Stimulated activated CD4-positive, alpha-beta T cell treated with anti-CD3 and anti-CD28 coated beads, Interleukin-4, amount 100 ng/mL, for 24 hours (primary cell): Measurements from ENCODE around the gene CENPS.
"Not testable (repeated sequence)": the region's sequence is repeated elsewhere in the genome, so short reads cannot be mapped to it uniquely, and the experiment has no call there.

ENCODE experiments used
- DNase-seq: peaks from one replicate; pipeline ENCODE4 v3.0.0-alpha.2; 2020

Gene CENPS

DNA sequence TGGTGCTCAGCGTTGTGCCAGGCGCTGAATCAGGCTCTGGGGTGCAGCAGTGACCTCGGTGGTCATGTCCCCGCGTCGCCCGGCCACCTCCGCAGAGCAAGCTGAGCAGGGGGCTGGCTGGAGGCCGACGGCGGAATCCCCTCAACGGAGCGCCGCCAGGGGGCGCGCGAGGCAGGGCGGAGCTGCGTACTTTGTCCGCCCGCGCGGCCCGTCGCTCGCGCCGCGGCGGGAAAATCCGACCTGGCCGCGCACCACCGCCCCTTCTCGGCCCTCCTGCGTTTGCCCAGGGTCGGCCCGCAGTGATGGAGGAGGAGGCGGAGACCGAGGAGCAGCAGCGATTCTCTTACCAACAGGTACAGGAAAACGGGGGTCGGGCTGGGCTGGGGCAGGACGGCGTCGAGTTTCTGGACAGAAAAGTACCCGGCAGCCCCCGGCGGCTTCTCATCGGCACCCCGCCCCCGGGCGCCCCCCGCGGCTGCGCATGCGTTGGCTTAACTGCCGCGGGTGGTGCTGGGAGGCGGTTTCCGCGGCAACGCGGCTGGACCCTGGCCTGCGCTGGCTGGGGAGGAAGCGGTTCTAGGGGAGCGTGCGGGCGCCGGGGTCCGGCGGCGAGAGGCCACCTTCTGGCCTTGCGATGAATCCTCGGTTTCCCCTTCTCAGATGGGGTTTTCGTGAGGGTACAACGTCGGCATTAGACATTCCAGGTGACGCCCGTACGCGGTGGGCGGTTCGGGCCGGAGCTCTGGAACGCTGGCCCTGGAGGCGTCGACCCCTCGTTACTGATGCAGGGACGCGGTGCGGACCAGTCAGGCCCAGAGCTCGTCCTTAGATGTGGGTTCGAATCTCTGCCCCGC, at the start of gene CENPS:
Gene CENPS (plus strand): TSS at position 218 of the 854 bp plus-strand sequence. CDS start 85 bp downstream, at position 303.
- peak; percentile 87 for DNase-seq

DNA sequence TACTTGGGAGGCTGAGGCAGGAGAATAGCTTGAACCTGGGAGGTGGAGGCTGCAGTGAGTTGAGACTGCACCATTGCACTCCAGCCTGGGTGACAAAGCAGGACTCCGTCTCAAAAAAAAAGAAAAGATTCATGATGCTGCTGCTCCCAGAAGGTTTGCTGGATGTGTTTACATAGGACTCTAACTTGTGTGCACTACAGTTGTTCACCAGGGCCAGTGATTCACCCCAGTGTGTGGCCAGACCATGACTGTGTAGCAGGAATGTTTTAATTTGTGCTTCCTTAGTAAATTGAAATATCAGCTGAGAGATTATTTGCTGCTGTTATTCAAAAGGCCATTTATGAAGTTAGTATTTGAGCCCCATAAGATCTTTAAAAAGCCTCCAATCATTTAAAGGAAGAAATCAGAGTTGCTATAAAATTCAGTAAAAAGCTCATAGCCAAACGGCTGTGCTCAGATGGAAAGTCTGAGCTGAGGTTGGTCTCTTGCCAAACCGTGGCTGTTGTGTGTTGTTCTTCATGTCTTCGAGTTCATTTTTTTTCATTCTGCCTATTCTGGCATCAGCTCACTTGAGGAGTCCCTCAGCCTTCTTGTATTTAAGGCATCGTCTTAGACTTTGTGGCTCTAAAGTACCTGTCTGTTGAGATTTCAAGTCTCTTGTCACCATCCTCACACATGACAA, 49.5 kb upstream of the CENPS start:
- DNase-seq: no peak

DNA sequence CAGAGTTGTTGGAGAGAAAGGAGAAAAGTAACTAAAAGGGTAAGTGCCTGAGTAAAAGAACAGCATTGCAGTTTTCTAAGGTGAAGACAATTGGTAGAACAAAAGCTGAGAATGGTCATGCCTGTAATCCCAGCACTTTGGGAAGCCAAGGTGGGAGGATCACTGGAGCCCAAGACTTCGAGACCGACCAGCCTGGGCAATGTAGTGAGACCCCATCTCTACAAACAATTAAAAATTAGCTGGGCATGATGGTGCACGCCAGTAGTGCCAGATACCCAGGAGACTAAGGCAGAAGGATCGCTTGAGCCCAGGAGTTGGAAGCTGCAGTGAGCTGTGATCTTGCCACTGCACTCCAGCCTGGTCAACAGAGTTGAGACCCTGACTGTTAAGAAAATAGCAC, 46.6 kb upstream of the CENPS start:
- DNase-seq: no peak

DNA sequence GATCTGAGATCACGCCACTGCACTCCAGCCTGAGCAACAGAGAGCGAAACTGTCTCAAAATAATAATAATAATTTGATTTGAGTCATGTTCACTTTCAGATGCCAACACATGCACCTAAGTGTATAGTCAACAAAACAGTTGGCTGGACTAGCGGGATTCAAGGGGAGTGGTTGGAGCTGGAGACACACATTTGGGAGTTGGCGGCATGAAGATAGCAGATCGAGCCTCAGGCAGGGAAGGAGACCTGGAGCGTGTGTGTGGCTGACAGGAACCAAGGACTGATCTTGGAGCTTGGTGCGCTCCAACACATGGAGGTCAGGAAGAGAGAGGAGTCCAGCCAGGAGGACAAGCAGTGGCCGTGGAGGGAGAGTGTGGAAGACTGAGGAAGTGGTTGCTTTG, 46.0 kb upstream of the CENPS start:
- no peak for DNase-seq

DNA sequence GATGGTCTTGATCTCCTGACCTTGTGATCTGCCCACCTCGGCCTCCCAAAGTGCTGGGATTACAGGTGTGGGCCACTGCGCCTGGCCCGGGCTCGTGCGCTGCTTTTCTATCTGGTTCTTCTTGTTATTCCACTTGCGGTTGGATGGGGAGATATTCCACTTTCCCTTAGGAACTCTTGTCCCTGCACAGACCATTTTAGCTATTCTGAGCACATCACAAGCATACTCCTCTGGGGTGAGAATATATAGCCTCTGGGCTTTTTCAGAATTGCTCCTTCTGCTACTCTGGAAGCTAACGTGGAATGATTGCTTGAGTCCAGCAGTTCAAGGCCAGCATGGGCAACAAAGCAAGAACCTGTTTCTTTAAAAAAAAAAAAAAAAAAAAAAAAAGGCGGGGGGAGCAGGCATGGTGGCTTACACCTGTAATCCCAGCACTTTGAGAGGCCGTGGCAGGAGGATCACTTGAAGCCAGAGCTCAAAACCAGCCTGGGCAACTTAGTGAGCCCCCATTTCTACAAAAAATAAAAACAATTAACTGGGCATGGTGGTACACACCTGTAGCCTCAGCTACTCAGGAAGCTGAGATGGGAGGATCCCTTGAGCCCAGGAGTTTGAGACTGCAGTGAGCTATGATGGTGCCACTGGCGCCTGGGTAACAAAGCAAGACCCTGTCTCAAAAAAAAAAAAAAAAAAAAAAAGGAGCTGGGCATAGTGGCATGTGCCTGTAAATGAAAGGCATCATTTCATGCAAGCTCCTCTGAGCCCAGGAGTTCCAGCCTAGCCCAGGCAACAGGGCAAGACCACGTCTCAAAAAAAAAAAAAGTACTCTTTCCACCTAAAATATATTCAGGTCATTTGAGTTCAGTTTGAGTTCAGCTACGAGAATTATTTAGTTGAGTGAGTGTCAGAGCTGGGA, 43.2 kb upstream of the CENPS start:
- no peak for DNase-seq

DNA sequence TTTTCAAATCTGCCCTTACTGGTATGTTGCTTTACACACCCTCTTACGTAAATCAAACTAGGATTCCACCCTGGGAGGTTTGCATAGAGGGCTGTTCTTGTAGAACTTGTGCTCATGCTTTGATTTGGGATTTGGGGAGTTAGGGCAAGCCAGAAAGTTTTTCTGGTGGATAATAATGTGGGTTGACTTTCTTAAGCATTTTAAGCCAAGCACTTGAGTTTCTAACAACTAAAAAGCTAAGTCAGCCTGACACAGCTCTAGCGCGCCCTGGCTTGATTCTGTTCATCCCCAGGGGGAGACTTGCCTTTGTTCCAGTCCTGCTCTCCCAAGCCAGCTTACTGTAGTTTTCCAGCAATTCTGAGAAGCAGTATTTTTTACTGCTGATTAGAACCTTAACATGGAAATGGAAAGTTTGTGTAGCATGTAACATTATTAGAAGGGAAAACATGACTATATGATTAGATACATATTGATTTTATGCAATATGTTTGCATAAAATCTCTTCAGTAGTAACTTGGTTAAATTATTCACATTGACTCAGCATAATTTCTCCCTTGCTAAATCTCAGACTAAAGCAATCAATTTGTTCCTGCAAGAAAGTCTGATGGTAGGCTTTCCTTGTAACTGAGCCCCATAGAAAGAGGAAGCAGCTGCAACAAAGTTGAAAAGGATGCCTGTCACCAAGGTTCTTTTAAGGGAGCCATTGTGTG, 42.4 kb upstream of the CENPS start:
- DNase-seq: no peak

DNA sequence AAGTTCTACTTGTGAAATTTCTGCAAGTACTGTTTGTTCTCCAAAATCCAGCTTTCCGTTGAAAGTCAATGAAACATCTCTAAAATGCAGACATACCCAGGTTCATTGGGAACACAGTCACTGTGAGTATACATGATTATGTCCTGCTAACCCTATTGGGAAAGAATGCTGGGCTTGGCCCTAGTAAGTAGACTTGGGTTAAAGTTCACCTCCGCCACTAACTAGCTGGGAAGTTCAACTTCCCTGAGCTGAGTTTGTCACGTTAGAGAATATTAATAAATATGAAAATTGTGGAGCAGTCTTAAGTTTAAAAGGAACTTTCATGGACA, 41.9 kb upstream of the CENPS start:
- no peak for DNase-seq

DNA sequence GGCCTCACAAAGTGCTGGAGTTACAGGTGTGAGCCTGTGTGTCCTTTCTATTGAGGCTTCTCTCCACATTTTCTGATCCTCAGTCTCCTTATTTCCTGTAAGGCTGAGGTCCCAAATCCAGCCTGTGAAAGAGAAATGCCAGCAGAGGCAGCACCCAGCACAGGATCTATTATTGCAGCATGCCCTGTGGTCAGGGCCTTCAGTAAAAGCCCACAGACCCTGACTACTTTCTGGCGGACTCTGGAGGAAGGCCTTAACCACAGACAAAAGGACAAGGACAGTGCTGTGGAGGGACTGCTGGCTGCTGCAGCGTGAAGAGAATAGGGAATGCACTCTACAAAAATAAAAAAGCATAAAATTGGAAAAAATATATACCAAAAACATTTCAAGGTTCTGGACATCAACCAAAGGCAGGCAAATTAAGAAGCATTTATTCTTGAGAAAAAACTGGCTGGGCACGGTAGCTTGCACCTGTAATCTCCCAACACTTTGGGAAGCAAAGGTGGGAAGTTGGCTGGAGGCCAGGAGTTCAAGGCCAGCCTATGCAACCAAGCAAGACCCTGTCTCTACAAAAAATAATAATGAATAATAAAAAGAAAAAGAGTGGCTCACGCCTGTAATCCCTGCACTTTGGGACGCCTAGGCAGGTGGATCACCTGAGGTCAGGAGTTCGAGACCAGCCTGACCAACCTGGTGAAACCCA, 40.8 kb upstream of the CENPS start:
- DNase-seq: no peak

DNA sequence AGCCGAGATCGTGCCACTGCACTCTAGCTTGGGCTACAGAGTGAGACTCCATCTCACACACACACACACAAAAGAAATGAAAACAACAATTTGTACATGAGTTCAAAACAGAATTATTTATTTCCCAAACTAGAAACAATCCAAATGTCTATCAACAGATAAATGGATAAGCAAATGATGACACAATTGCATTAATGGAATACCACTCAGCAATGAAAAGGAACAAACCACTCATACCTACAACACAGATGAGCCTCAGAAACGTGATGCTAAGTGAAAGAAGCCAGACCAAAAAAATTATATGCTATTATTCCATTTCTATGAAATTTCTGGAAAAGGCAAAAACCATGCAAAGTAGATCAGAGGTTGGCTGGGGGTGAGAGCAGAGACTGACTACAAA, 33.4 kb upstream of the CENPS start:
- no peak for DNase-seq

DNA sequence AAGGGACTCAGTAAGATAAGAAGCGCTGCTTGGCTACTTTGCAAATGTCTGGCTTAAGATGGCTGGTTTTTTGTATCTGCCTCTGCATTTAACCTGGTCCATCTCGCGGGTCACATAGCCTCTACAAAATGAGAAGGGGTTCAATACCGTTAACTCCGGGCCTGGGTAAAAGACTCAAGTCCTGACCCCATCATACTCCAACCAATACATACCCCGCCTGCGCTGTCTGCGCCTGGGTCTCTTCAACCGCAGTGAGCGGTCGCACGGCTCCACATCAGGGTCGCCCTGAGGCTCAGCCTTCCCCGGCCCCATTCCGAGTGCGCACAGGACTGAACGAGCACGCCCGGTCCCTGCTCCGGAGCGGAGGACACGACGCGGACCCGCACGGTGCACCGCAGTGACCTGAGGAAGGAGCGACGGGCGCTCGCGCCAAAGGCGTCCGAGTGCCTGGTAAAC, 31.9 kb upstream of the CENPS start:
- DNase-seq: no peak

DNA sequence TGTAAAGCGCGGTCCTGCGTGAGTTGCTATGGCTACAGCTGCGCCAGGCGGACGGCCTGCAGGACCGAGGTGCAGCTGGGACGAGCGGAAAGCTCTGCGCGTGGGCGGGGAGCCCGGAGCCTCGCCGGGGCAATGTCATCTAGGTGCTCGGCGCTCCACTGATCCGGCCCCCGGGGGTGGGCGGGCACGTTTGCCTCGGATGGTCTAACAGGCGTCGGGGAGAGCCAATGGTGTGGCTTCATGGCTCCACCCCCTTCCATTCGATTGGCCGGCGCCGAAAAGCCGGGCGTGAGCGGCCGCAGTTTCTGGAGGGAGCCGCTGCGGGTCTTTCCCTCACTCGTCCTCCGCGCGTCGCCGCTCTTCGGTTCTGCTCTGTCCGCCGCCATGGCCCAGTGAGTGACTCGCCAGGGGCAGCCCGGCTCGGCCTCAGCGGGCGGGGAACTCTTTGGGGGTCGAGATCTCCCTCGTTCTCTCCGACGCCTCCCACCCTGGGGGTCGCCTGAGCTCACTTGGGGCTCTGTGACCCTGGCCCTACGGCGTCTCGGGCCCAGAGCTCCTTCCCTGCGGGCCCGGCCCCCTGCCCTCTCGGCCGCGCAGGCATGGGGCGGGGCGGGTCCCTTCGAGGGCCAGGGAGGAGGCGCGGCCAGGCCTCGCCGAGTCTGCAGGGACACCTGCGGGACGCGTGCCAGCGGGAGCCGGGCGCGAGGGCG, 31.3 kb upstream of the CENPS start, which contains the start of gene PGD:
Gene PGD (plus strand): TSS at position 331 of the 710 bp plus-strand sequence. CDS start 54 bp downstream, at position 385.
- DNase-seq: peak; percentile 98

DNA sequence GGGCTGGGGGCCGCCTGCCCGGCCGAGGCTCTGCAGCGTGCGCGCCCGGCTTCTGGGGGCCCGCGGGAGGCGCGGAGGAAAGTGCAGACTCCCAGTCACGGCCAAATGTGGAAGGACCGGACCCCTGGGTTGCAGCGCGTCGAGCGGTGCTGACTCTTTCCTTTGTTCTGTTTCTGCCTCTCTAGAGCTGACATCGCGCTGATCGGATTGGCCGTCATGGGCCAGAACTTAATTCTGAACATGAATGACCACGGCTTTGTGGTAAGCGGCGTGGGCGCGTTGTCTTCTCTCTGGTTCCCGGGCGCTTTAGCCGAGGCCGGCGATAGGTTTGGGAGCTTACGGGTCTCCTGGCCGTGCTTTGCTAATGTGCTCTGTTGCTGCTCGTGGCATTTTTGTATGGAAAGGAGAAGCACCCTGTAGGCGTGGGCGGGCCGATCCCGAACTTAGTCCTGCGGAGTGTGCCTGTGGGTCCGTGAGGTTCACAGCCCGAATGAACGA, 30.7 kb upstream of the CENPS start:
- peak; percentile 7 for DNase-seq

DNA sequence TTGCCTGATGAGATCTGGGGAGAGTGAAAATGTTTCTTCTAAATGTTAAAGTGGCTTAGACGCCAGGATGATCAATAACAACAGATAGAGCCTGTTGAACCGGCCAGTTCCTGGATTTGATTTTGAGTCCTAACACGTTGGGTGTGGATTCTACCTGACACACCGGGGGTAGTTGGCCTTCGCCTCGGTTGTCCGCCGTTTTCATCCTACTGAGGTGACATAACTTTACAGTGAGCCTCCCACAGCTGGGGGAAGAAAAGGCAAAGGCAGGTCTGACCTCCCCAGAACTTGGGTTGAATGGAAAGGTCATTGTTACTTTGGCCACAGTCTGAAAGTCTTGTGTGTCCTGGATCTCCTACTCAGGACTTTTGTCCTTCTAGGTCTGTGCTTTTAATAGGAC, 30.2 kb upstream of the CENPS start:
- no peak for DNase-seq

DNA sequence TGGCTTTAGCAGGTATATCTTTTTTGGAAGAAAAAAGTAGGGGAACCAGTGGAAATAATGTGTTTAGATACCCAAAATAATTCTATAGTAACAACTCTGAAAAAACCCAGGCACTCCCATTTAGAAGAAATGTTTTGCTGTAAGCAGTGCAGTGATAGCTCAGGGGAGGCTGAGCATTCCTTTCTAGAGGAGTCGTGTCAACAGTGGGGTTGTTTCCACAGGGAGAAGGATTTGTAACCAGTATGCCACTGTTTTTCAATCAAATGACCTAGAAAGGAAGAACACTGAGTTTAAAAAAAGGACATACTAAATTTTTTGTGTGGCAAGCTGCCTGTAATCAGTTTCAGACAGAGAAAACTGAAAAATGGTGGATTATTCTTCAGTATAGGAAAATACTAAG, 29.0 kb upstream of the CENPS start:
- DNase-seq: no peak

DNA sequence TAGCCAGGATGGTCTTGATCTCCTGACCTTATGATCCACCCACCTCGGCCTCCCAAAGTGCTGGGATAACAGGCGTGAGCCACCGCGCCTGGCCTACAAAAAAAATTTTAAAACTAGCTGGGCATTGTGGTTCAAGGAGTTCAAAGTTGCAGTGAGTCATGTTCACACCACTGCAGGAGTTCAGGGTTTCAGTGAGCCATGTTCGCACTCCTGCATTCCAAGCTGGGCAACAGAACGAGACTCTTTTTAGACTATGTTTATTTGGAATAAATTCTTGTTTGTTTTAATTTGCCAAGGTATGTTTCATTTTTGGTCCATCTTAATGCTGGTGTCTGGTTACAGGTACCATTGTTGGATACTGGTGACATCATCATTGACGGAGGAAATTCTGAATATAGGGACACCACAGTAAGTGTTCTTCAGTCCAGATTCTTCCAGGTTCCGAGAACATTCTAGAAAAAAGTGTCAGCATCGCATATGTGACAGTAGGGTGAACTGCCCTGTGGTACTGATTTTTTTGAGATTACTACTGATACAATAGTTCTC, 27.4 kb upstream of the CENPS start:
- DNase-seq: no peak

DNA sequence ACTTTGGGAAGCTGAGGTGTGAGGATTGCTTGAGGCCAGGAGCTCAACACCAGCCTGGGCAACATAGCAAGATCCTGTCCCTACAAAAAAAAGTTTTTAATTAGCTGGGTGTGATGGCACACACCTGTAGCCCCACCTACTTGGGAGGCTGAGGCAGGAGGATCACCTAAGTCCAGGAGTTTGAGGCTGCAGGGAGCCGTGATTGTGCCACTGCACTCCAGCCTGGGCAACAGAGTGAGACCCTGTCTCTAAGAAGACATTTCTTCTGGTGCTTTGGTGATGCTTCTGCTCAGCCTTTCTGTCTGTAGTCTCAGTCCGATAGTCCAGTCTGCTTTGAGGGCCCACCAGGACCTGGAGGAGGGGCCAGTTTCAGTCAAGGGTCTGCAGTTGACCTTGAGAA, 23.0 kb upstream of the CENPS start:
- DNase-seq: no peak

DNA sequence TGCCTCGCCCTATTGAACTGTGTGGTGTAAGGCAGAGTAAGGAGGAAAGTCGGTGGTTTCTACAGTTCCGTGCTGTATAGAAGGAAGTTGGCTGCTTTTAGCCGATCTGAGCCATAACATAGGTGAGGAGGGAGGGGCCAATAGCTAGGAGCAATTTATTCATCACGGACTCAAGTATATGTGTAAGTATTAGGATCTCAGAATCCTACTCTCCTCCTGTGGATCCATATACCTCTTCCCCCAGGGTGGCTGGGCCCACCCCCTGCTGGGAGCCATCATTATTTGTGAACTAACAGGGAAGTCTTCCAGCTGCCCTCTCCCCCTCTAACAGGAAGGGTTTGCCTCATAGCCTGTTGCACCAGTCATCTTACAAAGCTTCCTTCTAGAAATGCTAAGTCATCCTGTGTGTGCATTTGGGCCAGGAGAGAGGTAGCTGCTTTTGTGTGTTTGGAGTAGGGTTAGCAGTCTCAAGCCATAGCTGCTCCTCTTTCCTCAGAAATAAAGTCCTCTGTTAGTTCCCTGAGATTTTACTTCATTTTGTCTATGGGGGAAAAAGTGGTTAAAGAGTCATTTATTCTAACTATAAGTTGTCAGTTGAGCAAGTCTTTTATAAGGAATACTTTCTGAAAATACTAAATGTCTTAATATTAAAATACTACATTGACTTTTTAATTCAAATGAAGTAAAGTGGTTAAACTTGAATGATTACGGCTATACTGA, 14.9 kb upstream of the CENPS start:
- no peak for DNase-seq

DNA sequence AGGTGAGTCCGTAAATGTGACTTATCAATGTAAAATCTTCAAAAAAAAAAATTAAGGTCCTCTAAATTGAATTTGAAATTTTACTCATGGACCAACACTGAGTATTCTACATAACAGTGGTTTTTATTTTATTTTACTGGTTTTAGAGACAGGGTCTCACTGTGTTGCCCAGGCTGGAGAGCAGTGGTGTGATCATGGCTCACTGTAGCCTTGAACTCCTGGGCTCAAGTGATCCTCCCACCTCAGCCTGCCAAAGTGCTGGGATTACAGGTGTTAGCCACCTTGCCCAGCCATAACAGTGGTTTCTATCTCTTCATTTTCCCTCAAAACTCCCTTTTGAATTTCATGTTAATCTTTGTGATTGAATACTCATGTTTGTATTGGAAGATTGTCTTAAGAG, 14.3 kb upstream of the CENPS start:
- DNase-seq: not testable (repeated sequence)

DNA sequence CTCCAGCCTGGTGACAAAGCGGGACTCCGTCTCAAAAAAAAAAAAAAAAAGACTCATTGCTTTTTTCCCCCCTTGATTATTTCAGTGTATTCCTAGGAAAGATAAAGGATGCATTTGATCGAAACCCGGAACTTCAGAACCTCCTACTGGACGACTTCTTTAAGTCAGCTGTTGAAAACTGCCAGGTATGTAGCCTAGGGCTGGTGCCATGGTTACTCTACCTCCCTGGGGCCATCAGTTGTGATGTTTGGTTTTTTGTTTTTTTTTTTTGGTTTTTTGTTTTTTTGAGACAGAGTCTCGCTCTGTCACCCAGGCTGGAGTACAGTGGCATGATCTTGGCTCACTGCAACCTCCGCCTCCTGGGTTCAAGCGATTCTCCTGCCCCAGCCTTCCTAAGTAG, 11.5 kb upstream of the CENPS start:
- DNase-seq: not testable (repeated sequence)

DNA sequence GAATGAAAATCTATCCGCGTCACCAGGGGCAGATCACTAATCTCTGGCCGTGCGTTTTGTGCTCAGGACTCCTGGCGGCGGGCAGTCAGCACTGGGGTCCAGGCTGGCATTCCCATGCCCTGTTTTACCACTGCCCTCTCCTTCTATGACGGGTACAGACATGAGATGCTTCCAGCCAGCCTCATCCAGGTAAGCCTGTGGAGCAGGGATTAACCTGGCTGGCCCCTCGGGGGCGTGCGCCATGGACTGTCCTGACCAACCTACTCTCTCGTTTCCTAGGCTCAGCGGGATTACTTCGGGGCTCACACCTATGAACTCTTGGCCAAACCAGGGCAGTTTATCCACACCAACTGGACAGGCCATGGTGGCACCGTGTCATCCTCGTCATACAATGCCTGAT, 10.9 kb upstream of the CENPS start:
- DNase-seq: no peak
